Esophagus (tissue), 2 donors: ENCODE measurements around the gene ART4. TPM values are rescaled to one million over a fixed set of nuclear protein-coding genes. Genes with fewer than 3 reads are reported as not detected.
A peak's percentile ranks its signal among the peaks of the same experiment; 100 is the strongest.

Source experiments
- H3K27ac ChIP-seq, 2 donors: one replicate each; pipeline ENCODE4 v1.5.1; 2013; ENCODE audit warnings: low read depth in 2 of 2, mild to moderate bottlenecking in 2 of 2, inconsistent platforms in 1 of 2, low read length in 1 of 2, moderate library complexity in 1 of 2
- H3K27me3 ChIP-seq, 2 donors: one replicate each; pipeline ENCODE4 v1.6.1; 2013; ENCODE audit warnings: low read length in 2 of 2, control low read depth in 1 of 2, mild to moderate bottlenecking in 1 of 2; ENCODE audit not compliant: insufficient read depth in 2 of 2, control insufficient read depth in 1 of 2
- H3K36me3 ChIP-seq, 2 donors: one replicate each; pipeline ENCODE4 v1.6.1; 2013; ENCODE audit warnings: low read length in 1 of 2; ENCODE audit not compliant: control insufficient read depth in 2 of 2, insufficient read depth in 2 of 2
- H3K4me1 ChIP-seq, 2 donors: one replicate each; pipeline ENCODE4 v1.6.1; 2013; ENCODE audit warnings: low read length in 1 of 2; ENCODE audit not compliant: control insufficient read depth in 2 of 2, insufficient read depth in 2 of 2
- H3K4me3 ChIP-seq, 2 donors: one replicate each; pipeline ENCODE4 v1.5.1; 2013; ENCODE audit warnings: low read length in 2 of 2, mild to moderate bottlenecking in 2 of 2, low read depth in 1 of 2, moderate library complexity in 1 of 2
- H3K9me3 ChIP-seq, 2 donors: one replicate each; pipeline ENCODE4 v1.6.1; 2013; ENCODE audit warnings: mild to moderate bottlenecking in 2 of 2, low read depth in 1 of 2, low read length in 1 of 2, moderate library complexity in 1 of 2; ENCODE audit not compliant: control insufficient read depth in 2 of 2, insufficient read depth in 1 of 2
- WGBS, 2 donors: extraction: QIAGEN DNeasy Blood & Tissue Kit; methylation state at CpG; one replicate each; pipeline ENCODE4 v1.1.7; 2013; 5-methylcytosine and 5-hydroxymethylcytosine counted together
- polyA plus RNA-seq, 2 donors: library from polyadenylated mRNA; stranded (reverse); fragments of 200-250 nt; gene quantifications; one replicate each; pipeline ENCODE4 v1.2.3, GENCODE V29; 2013
- donor health status: healthy with polysubstance abuse.
- donor health status: Bipolar disorder and iron deficiency.

ART4 gene
- polyA plus RNA-seq, 2 donors: 0.05 to 0.14 TPM

GRCh38 chr12:14776236-14776961 is 66.9 kb downstream of the ART4 start:
- Histone ChIP-seq H3K9me3 (no peaks in the 10 kb centered on the region), H3K27me3 (no peaks in the 10 kb centered on the region), H3K36me3 (no peaks in the 10 kb centered on the region), H3K4me3 (peak overlapping the region in 1 of 2 donors; percentile 87), H3K27ac (no peak overlapping the region), H3K4me1 (no peaks in the 10 kb centered on the region)
- 59 to 85% methylated on average over 5 of the region's 5 CpGs for WGBS, 2 donors

- H3K9me3 ChIP-seq: no peaks in the 10 kb centered on the region
- no peak overlapping the region for H3K27ac ChIP-seq
- H3K36me3 ChIP-seq: no peaks in the 10 kb centered on the region
- H3K27me3 ChIP-seq: no peaks in the 10 kb centered on the region
- H3K4me3 ChIP-seq: peak overlapping the region in 1 of 2 donors; percentile 87
- no peaks in the 10 kb centered on the region for H3K4me1 ChIP-seq
- WGBS, 2 donors: 20 to 22% methylated on average over 1 of the region's 1 CpG
Observed at GRCh38 chr12:14775636-14775980, 67.7 kb downstream of the ART4 start.

Other genes with a start within 250 kb of the ART4 start
- gene GUCY2C, start 146.9 kb downstream of the ART4 start, polyA plus RNA-seq: under 1 TPM; 0.05 to 0.39 TPM
- gene WBP11, start 40.0 kb downstream of the ART4 start, polyA plus RNA-seq: 10 to 100 TPM; 10.7 to 15.2 TPM
- under 1 TPM; 0.33 to 0.65 TPM for gene C12orf60, start 39.9 kb downstream of the ART4 start, polyA plus RNA-seq
- under 1 TPM; 0.01 to 0.04 TPM for gene SMCO3, start 29.3 kb downstream of the ART4 start, polyA plus RNA-seq
- 10 to 100 TPM; 32.7 to 51.2 TPM for gene MGP, start 42.3 kb upstream of the ART4 start, polyA plus RNA-seq
- gene ERP27, start 95.0 kb upstream of the ART4 start, polyA plus RNA-seq: under 1 TPM; 0.16 to 0.51 TPM
- gene ARHGDIB, start 118.1 kb upstream of the ART4 start, polyA plus RNA-seq: 10 to 100 TPM; 69.0 to 86.9 TPM
- gene PDE6H, start 129.5 kb upstream of the ART4 start, polyA plus RNA-seq: not detected